Measurements from ENCODE around the gene NUMB.

Gene NUMB

DNA sequence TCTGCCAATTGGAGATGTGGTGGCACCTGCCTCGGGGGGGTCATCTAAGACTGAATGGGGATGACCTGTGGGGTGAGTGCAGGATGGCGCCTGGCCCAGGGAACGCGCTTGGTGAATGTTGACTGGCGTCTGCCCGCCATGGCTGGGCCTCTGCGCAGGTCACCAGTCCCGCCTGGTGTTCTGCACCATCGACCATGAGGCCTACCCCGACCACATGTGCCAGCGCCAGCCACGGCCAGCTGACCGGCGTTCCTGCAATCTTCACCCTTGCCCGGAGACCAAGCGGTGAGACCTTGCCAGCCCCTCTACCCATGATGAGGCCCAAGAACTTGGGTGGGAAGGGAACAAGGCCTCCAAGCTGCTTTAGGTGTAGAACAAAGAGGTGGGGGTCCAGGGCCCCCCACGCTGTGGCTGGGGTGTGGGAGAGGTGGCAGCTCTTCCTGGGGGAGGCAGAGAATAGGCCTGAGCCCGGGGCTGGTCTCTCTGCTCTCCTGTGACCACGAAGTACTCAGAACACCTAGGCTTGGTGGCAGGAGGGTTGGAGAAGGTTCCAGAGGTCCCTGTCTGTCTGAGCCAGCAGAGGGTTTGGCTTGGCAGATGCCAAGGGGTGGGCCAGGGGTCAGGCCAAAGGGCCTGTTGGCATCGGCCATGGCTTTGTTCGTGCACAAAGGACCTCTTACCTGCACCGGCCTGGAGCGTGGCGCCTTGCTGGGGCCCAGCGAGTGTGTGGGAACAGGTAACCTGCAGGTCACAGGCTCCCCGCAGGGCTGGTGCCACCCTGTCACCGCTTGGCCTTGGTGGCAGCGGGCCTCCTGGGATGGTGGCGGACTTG lies 205.6 kb downstream of the NUMB start:
- TF ChIP-seq, protein P1, sequence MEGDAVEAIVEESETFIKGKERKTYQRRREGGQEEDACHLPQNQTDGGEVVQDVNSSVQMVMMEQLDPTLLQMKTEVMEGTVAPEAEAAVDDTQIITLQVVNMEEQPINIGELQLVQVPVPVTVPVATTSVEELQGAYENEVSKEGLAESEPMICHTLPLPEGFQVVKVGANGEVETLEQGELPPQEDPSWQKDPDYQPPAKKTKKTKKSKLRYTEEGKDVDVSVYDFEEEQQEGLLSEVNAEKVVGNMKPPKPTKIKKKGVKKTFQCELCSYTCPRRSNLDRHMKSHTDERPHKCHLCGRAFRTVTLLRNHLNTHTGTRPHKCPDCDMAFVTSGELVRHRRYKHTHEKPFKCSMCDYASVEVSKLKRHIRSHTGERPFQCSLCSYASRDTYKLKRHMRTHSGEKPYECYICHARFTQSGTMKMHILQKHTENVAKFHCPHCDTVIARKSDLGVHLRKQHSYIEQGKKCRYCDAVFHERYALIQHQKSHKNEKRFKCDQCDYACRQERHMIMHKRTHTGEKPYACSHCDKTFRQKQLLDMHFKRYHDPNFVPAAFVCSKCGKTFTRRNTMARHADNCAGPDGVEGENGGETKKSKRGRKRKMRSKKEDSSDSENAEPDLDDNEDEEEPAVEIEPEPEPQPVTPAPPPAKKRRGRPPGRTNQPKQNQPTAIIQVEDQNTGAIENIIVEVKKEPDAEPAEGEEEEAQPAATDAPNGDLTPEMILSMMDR (IDR thresholded peaks at IDR 0.05; ENCODE audit: unreplicated experiment in 3 of 3), result no peak
- Mint-ChIP-seq H3K9me3 (no peaks in the 10 kb centered on the region), H3K4me3 (no peak overlapping the region), H3K27ac (no peak overlapping the region), H3K27me3 (ENCODE audit: low read depth) (peaks cover 8% of the 10 kb centered on the region), H3K4me1 (no peaks in the 10 kb centered on the region), H3K36me3 (ENCODE audit: low read depth) (no peaks in the 10 kb centered on the region)

DNA sequence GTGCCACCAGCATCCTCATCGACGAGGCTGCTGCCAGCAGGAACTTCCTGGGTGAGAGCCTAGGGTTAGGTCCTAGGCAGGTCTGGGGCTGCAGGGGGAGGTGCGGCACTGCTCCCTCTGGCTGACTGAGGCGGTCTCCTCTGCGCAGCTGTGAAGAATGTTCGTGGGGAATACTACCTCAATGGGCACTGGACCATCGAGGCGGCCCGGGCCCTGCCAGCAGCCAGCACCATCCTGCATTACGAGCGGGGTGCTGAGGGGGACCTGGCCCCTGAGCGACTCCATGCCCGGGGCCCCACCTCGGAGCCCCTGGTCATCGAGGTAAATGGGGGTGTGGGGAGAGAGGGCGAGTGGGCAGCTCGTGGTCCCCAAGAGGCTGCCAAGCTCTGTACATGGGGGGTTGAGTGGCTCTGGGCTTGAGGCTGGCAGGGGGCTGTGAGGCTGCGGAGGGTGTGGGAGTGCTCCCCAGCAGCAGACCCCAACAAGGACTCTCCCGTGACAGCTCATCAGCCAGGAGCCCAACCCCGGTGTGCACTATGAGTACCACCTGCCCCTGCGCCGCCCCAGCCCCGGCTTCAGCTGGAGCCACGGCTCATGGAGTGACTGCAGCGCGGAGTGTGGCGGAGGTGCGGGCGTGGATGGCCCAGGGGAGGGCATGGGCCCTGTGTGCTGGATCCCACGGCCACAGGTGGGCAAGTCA lies 206.7 kb downstream of the NUMB start:
- H3K27ac Mint-ChIP-seq, result no peak overlapping the region
- TF ChIP-seq, protein P1 (IDR thresholded peaks at IDR 0.05; ENCODE audit: unreplicated experiment in 3 of 3), result no peak
- no peaks in the 10 kb centered on the region for H3K4me1 Mint-ChIP-seq
- H3K9me3 Mint-ChIP-seq, result no peaks in the 10 kb centered on the region
- no peaks in the 10 kb centered on the region for H3K36me3 Mint-ChIP-seq (ENCODE audit: low read depth)
- H3K27me3 Mint-ChIP-seq (ENCODE audit: low read depth), result peaks cover 8% of the 10 kb centered on the region
- H3K4me3 Mint-ChIP-seq, result no peak overlapping the region

DNA sequence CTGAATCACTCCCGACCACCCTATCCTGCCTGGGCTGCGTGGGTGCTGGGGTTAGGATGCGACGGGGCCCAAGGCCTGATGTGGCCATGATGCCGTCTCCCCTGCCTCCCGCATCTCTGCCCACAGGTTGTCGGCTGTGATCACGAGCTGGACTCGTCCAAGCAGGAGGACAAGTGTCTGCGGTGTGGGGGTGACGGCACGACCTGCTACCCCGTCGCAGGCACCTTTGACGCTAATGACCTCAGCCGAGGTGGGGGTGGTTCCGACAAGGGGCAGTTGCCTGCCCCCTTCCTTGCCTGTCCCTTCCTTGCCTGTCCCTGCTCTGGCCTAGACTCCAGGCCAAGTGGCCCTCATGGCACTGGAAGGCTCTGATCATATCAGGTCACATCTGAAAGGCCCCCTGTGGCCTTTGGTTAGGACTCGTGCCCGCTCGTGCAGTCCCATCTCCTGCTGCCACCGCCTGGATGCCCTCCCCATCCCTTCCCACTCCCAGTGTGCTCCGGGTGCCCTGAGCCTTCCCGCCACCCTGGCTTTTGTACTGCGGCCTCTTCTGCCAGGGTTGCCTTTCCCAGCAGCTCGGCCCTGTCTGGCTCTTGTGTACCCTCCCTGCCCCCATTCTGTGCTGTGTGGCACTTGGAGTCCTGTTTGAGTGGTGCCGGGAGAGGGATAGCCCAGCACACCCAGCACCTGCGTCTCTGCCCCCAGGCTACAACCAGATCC lies 207.4 kb downstream of the NUMB start:
- no peaks in the 10 kb centered on the region for H3K9me3 Mint-ChIP-seq
- H3K27ac Mint-ChIP-seq, result no peak overlapping the region
- TF ChIP-seq, protein P1 (IDR thresholded peaks at IDR 0.05; ENCODE audit: unreplicated experiment in 3 of 3), result no peak
- H3K4me1 Mint-ChIP-seq, result no peaks in the 10 kb centered on the region
- H3K27me3 Mint-ChIP-seq (ENCODE audit: low read depth), result peaks cover 8% of the 10 kb centered on the region
- no peaks in the 10 kb centered on the region for H3K36me3 Mint-ChIP-seq (ENCODE audit: low read depth)
- H3K4me3 Mint-ChIP-seq, result no peak overlapping the region

DNA sequence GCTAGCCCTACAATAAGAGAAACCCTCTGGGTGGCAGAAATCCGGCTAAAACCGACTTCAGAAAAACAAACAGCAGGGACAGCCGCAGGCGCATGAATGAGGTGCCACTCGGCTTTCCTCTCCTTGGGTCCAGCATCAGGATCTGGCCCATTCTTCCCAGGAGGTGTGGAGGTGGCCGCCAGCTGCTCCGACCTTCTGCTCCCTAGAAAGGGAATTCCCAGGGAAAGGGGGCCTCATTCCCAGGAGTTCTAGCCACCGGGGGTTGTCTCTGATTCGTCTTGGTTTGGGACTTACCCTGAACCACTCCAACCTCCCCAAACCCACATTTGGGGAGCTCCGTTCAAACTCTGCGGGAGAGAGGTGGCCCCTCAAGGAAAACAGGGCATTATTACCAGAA lies 208.0 kb downstream of the NUMB start:
- peaks cover 8% of the 10 kb centered on the region for H3K27me3 Mint-ChIP-seq (ENCODE audit: low read depth)
- no peaks in the 10 kb centered on the region for H3K4me1 Mint-ChIP-seq
- no peaks in the 10 kb centered on the region for H3K9me3 Mint-ChIP-seq
- H3K4me3 Mint-ChIP-seq, result no peak overlapping the region
- no peak overlapping the region for H3K27ac Mint-ChIP-seq
- no peaks in the 10 kb centered on the region for H3K36me3 Mint-ChIP-seq (ENCODE audit: low read depth)
- TF ChIP-seq, protein P1 (IDR thresholded peaks at IDR 0.05; ENCODE audit: unreplicated experiment in 3 of 3), result no peak

DNA sequence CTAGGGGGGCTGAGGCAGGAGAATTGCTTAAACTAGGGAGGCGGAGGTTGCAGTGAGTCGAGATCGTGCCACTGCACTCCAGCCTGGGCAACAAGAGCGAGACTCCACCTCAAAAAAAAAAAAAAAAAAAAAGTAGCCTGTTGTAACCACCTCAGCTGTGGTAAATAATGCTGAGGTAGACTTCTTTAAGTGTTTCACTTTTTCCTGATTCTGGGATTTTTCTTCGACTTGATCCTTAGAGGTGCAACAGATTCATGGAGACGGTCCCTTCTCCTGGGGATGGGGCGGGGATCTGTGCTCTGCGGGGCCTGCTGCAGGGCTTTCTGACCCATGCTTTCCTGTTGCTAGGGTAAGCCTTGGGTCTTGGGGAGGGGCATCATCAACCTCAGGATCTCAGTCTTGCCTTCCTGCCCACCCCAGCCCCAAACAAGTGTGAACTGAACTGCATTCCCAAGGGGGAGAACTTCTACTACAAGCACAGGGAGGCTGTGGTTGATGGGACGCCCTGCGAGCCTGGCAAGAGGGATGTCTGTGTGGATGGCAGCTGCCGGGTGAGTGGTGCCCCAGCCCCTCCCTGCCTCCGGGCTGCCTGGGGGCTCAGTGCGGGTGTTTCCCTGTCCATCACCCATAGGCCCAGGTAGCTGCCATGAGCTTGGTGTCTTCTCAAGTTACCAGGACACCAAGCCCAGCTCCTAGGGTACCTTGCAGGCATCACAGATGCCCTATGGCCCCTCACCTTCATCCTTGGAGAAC lies 208.6 kb downstream of the NUMB start:
- H3K4me3 Mint-ChIP-seq, result no peak overlapping the region
- no peak overlapping the region for H3K27ac Mint-ChIP-seq
- H3K4me1 Mint-ChIP-seq, result no peaks in the 10 kb centered on the region
- no peaks in the 10 kb centered on the region for H3K9me3 Mint-ChIP-seq
- peaks cover 3% of the 10 kb centered on the region for H3K27me3 Mint-ChIP-seq (ENCODE audit: low read depth)
- H3K36me3 Mint-ChIP-seq (ENCODE audit: low read depth), result no peaks in the 10 kb centered on the region
- TF ChIP-seq, protein P1 (IDR thresholded peaks at IDR 0.05; ENCODE audit: unreplicated experiment in 3 of 3), result no peak

All from nephron (organoid).